Loucy (cell line): ENCODE results near the gene ADGRG1.

Source experiments
- CTCF ChIP-seq: fragments of 200-600 bp; sonication (generic); conservative IDR thresholded peaks from 2 replicates; pipeline ENCODE4 v1.5.1; 2014; ENCODE audit warnings: mild to moderate bottlenecking, antibody characterized with exemption, low read length
- EZH2phosphoT487 ChIP-seq: fragments of 200-600 bp; IDR thresholded peaks from 2 replicates; pipeline ENCODE4 v1.6.1; 2018; ENCODE audit warnings: antibody characterized with exemption, mild to moderate bottlenecking, moderate library complexity, borderline replicate concordance

DNA sequence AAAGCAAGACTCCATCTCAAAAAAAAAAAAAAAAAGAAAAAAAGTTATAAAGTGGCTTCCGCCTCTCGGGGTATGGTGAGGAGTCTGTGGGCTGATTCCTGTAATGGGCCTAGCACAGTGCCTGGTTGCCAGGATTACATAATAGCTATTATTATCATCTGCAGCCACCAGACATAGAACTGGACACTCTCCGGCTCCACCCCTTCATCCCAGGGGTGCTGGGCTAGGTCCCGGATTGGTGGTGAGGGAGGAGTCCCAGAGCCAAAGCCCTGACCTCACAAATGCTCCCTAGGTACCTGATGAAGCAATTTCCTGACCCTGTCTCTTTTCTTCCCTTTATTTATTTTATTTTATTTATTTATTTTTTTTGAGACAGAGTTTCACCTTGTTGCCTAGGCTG, 11.6 kb upstream of the ADGRG1 start:
- TF ChIP-seq CTCF (no peak), EZH2phosphoT487 (no peak)
